Measurements from ENCODE around the gene COL15A1. TPM values are rescaled to one million over a fixed set of nuclear protein-coding genes. Genes with fewer than 3 reads are reported as not detected.

COL15A1 gene
- polyA plus RNA-seq, 5 donors: 1.7 to 12.0 (median 8.1) TPM

- DNase-seq: peak in 1 of 2 donors; percentile 6
Measured at GRCh38 chr9:98944057-98944733, 488 bp downstream of the COL15A1 start.

DNA sequence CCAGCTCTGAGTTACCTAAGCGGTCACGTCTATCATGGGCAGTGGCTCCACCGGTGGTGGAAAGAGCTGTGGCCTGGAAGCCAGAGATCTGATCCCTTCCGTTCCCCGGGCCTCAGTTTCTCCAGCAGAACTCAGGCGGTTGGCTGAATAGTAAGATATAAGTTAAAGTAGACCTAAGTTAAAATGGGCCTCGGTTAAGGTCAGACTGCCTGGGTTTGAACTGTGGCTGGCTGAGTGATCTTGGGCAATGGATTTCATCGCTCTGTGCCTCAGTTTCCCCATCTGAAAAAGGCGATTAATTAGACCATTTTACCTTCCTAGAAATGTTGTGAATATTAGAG lies 997 bp downstream of the COL15A1 start:
- DNase-seq: no peak

- DNase-seq: no peak
Measured at GRCh38 chr9:98949565-98949964, 5.9 kb downstream of the COL15A1 start.

DNA sequence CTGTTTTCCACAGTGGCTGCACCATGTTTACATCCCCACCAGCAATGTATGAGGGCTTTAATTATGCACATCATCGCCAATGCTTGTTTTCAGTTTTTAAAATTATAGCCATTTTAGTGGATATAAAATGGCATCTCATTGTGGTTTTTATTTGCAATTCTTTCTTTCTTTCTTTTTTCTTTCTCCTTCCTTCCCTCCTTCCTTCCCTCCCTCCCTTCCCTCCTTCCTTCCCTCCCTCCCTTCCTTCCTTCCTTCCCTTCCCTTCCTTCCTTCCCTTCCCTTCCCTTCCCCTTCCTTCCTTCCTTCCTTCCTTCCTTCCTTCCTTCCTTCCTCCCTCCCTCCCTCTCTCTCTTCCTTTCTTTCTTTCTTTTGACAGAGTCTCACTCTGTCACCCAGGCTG lies 6.6 kb downstream of the COL15A1 start:
- no peak for DNase-seq

DNA sequence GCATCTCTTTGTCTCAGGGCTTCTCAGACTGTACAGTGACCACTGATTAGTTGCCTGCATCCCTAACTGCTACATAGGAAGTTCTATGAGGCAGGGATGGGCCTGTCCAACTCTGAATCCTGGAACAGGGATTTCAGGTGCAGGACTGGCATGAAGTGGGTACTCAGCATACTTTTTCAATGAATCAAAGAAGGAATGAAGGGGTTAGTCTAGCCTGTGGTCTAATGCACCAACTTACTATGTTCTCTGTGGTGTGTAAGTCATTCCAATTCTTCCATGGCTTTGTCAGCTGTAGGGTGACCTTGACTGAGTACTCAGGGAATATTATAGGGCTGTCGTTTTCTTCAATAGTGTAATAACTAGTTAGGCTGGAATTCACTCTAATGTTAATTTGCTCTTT lies 8.3 kb downstream of the COL15A1 start:
- DNase-seq: no peak

DNA sequence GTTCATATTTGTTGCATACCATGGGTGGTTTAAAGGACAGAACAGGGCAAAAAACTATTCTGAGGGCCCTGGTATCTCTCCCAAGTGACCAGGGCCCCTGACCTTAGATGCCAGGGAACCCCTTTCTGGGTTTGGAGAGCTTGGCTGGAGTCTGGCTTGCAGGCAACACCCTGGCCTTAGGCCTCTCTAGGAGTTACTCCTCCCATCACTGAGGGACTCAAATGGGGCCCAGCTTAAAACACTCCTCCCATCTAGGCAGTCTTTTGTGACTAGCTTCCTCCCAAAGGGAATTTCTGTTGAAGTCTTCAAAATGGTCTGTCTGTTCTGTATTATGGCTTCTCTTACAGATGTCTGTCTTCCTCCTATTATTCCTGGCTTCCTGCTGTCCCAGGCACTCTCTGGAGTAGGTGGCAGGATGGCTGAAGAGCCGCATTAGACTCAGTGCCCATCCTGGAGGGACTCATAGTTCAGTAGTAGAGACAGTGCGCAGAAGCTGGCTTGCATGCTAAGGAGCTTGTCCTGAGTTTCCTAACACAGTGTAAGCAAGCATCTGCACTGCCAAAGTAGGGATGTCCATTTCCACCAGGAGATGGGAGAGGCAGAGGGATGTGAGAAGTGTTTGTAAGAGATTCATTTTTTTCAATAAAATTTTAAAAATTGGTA lies 10.0 kb downstream of the COL15A1 start:
- DNase-seq: no peak

GRCh38 chr9:98954244-98954610 lies 10.5 kb downstream of the COL15A1 start:
- DNase-seq: no peak

- DNase-seq: no peak
Measured at GRCh38 chr9:98955259-98955658, 11.6 kb downstream of the COL15A1 start.

- no peak for DNase-seq
Measured at GRCh38 chr9:98957826-98958225, 14.1 kb downstream of the COL15A1 start.

- no peak for DNase-seq
Measured at GRCh38 chr9:98958271-98958984, 14.7 kb downstream of the COL15A1 start.

DNA sequence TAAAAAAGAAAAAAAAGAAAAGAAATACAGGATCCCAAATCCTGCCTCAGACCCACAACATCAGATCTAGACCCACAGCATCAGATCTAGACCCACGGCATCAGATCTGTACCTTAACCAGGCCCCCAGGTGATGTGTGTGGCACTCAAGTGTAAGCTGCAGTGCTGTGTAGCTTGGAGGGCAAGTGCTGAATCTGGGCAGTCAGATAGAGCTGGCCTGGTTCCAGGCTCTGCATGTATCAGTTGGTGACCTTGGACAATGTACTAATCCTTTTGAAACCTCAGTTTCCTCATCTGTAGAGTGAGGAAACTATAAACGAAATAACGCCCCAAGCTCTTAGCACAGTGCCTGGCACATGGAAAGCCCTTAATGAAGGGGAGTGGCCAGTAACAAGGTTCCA lies 16.7 kb downstream of the COL15A1 start:
- no peak for DNase-seq

DNA sequence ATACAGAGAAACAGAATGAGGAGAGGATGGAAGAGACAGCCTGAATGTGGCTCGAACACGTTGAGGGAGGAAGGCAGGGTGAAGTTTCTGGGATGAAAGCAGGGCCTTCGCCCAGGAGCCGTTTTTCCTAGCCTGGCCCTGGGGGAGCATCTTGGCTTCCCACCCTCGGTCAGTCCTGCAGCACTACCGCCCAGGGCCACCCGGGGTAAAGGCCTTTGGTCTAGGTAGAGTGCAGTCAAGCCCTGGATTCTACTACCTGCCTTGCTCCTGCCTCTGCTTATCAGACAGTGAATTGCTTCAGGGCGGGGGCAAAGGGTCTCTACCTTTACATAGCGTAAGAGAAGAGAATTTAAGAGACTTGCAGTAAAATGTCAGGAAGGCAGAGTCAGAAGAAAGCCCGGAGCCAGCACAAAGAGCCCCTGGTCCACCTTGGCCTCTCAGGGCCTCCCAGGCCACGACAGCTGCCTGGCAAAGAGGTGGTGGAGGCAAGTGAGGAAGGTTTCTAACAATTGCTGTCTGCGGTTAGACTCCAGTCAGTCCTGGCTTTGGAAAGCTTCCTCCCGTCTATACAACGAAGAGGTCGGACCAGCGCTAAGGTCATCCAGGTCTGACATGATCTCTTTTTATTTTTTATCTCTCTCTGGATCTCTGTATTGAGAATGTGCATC lies 17.9 kb downstream of the COL15A1 start:
- DNase-seq: no peak

DNA sequence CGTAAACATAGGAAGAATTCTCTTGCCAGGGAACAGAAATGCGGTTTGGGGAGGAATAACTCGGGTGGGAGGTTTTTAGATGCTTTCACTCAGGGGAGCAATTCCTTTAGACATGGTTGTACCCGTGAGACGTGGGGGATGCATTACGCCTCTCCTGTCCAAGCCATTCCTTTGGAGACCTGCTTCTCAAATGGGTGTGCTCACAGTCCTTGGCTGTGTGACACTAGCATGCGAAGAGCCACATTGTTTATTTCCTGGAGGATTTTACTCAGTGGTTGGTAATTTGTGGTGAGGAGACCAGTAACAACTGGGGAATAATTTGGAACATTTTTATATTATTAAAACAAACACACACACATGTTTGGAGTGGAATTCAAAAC lies 18.5 kb downstream of the COL15A1 start:
- no peak for DNase-seq

GRCh38 chr9:98962861-98963260 lies 19.2 kb downstream of the COL15A1 start:
- no peak for DNase-seq

DNA sequence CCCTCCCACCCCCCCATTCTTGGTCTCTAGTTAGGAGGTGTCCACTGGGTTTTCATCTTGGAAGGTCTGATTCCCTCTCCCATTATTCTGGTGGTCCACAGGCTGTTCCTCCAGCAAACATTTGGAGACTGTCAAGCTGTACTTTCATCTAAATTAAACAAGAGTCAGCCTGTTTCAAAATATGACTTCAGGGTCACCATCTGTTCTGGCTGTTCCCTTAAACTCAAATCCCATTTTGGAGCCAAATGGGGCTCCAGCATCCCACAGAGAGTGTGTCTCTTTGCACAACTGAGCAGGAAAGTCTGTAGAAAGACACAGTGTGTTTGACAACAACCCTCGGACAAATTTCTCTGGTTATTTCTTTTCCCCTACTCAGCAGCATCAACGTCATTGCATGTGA lies 20.5 kb downstream of the COL15A1 start:
- DNase-seq: peak; percentile 38 to 58

- no peak for DNase-seq
Measured at GRCh38 chr9:98964911-98965336, 21.2 kb downstream of the COL15A1 start.

GRCh38 chr9:98966676-98967075 lies 23.0 kb downstream of the COL15A1 start:
- no peak for DNase-seq

DNA sequence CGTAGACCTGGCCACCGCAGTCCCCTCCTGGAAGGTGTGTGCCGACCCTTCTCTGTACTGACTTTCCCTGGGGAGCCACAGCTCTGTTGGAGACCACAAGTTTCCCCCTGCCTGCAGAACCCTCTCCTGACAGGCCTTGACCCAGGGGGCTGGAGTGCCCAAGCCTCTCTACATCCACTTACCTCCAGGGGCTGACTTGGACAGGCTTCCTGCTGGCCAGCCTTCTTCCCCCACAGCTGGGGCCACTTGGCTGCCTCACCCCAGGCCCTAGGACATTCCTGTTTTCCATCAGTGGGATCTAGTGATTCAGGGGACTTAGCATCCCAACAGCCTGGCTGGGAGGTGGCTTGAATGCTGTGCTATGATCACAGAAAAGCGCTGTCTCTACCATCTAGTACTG lies 23.6 kb downstream of the COL15A1 start:
- no peak for DNase-seq

DNA sequence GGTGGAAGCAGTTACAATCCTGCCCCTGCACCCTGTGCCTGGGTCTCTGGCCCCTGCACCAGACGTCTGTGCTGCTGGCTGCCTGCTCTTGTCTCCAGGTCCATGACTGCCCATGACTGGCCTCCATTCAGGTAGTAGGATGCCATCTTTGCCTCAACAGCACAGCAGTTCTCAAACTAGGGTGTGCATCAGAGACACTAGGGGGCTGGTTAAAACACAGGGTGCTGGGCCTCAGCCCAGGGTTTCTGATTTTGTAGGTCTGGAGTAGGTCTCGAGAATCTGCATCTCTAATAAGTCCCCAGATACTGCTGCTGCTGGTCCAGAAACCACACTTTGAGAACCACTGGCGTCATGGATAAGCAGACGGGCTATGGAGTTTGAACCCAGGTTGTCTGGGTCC lies 24.0 kb downstream of the COL15A1 start:
- no peak for DNase-seq

- DNase-seq: no peak
Measured at GRCh38 chr9:98968601-98969337, 25.1 kb downstream of the COL15A1 start.

DNA sequence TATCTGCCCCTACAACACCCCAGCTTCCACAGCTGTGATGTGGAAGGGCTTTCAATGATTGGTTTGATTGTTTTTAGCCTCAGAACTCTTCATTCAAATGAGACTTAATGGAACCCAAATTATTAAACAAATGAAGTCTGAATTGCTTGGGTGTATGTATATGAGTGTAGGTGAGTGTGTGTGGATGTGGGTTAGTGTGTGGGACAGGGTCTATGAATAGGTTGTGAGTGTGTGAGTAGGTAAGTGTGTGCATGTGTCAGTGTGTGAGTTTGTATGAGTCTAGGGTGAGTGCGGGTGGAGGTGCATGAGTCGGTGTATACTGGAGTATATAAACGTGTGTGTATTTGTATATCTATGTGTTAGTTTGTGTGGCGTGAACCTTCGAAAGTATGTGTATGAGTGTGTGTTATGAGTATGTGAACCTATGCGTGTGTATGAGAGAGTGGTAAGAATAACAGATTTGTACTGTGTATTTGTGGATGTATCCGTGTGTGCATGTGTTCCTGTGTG lies 26.9 kb downstream of the COL15A1 start:
- no peak for DNase-seq
